H1 (cell line): ENCODE data around the gene PMF1. TPM values are rescaled to one million over a fixed set of nuclear protein-coding genes. Genes with fewer than 3 reads are reported as not detected.

ENCODE experiments used
- CTCF ChIA-PET: fragments of 300-600 bp; sonication (Branson Sonifier 250); formaldehyde crosslinking; loops from one replicate; lab custom pipeline; 2021; ENCODE audit not compliant: partially characterized antibody; lab: Charles Lee
- POLR2A ChIA-PET: fragments of 300-600 bp; sonication (Branson Sonifier 250); formaldehyde crosslinking; loops from one replicate; lab custom pipeline; 2021; ENCODE audit warnings: inconsistent platforms; ENCODE audit not compliant: partially characterized antibody; lab: Charles Lee
- DNase-seq, 2 experiments: peaks; one replicate each; pipeline versions ENCODE4 v3.0.0 to v3.0.0-alpha.2; 2010 to 2022; ENCODE audit warnings: low spot score in 2 of 2, low read depth in 1 of 2, mixed read lengths in 1 of 2
- FAIRE-seq: peaks from 2 replicates; lab custom pipeline; 2011; peaks lifted over from hg19 to GRCh38; lab: Jason Lieb, UNC
- H2AFZ ChIP-seq: 2 replicates; pipeline ENCODE4 v1.8.1; 2012; ENCODE audit warnings: low read length, inconsistent platforms
- H2AK5ac ChIP-seq: 2 replicates; pipeline ENCODE4 v1.6.1; 2013; ENCODE audit warnings: low read depth, low read length
- H2BK120ac ChIP-seq: replicated peaks from 2 replicates; pipeline ENCODE3; 2013; ENCODE audit warnings: low read depth, low read length, inconsistent platforms
- H2BK12ac ChIP-seq: 2 replicates; pipeline ENCODE4 v1.6.1; 2013; ENCODE audit warnings: low read depth, low read length
- H2BK15ac ChIP-seq: 2 replicates; pipeline ENCODE4 v1.6.1; 2013; ENCODE audit warnings: low read length
- H2BK20ac ChIP-seq: 2 replicates; pipeline ENCODE4 v1.6.1; 2013; ENCODE audit warnings: low read length
- H2BK5ac ChIP-seq: 2 replicates; pipeline ENCODE4 v1.6.1; 2013; ENCODE audit warnings: low read depth, low read length
- H3K14ac ChIP-seq: 2 replicates; pipeline ENCODE4 v1.6.1; 2013; ENCODE audit warnings: inconsistent platforms; ENCODE audit not compliant: insufficient read length
- H3K18ac ChIP-seq: 2 replicates; pipeline ENCODE4 v1.6.1; 2013; ENCODE audit warnings: low read length; ENCODE audit errors: extremely low read depth
- H3K23ac ChIP-seq: 2 replicates; pipeline ENCODE4 v1.6.1; 2013; ENCODE audit warnings: inconsistent platforms; ENCODE audit not compliant: insufficient read length
- H3K23me2 ChIP-seq: 2 replicates; pipeline ENCODE4 v1.6.1; 2013; ENCODE audit warnings: low read depth, low read length
- H3K27ac ChIP-seq: 2 replicates; pipeline ENCODE4 v1.6.1; 2011; ENCODE audit warnings: low read depth, low read length, inconsistent platforms
- H3K27me3 ChIP-seq, 4 experiments: replicated peaks in 1 of 4; 1 replicate in 1 of 4; 2 replicates in 3 of 4; pipeline versions ENCODE4 v1.6.1 to v1.8.1; 2011 to 2013; ENCODE audit warnings: low read length in 3 of 4, mild to moderate bottlenecking in 3 of 4, inconsistent platforms in 2 of 4, mixed read lengths in 2 of 4, moderate library complexity in 1 of 4; ENCODE audit not compliant: control insufficient read depth in 3 of 4, insufficient read depth in 3 of 4; ENCODE audit errors: extremely low read depth in 1 of 4
- H3K36me3 ChIP-seq, 4 experiments: 2 replicates each; pipeline versions ENCODE4 v1.6.1 to v1.8.1; 2011 to 2013; ENCODE audit warnings: mild to moderate bottlenecking in 4 of 4, low read length in 3 of 4, moderate library complexity in 2 of 4, control low read depth in 1 of 4, inconsistent platforms in 1 of 4; ENCODE audit not compliant: insufficient read depth in 4 of 4, control insufficient read depth in 2 of 4
- H3K4ac ChIP-seq: replicated peaks from 2 replicates; pipeline ENCODE3; 2013; ENCODE audit warnings: low read length, low read depth, mixed read lengths, inconsistent platforms; ENCODE audit not compliant: insufficient read length
- H3K4me1 ChIP-seq, 4 experiments: replicated peaks in 1 of 4; 1 replicate in 1 of 4; 2 replicates in 3 of 4; pipeline versions ENCODE4 v1.6.1 to v1.8.1; 2011 to 2013; ENCODE audit warnings: low read length in 3 of 4, inconsistent platforms in 2 of 4, mixed read lengths in 1 of 4; ENCODE audit not compliant: insufficient read depth in 4 of 4, control insufficient read depth in 3 of 4
- H3K4me2 ChIP-seq, 2 experiments: 2 replicates each; pipeline versions ENCODE4 v1.6.1 to v1.8.1; 2011 to 2013; ENCODE audit warnings: low read depth in 2 of 2, low read length in 2 of 2, control low read depth in 1 of 2, inconsistent platforms in 1 of 2, mild to moderate bottlenecking in 1 of 2; ENCODE audit not compliant: insufficient read depth in 1 of 2
- H3K4me3 ChIP-seq, 4 experiments: fragments of 200-600, 300-600 bp in 1 of 4; sonication (generic), shearing (Covaris generic), sonication (Bioruptor Twin) in 1 of 4; 2 replicates each; pipeline versions ENCODE4 v1.5.1 to v1.8.1; 2011 to 2016; ENCODE audit warnings: low read length in 4 of 4, low read depth in 3 of 4, control low read depth in 2 of 4, inconsistent platforms in 2 of 4, mild to moderate bottlenecking in 2 of 4, mixed read lengths in 1 of 4, moderate library complexity in 1 of 4; ENCODE audit not compliant: insufficient read depth in 2 of 4; ENCODE audit errors: extremely low read depth in 1 of 4
- H3K56ac ChIP-seq: replicated peaks from 2 replicates; pipeline ENCODE3; 2013; ENCODE audit warnings: low read depth, mild to moderate bottlenecking, mixed read lengths, low read length, inconsistent platforms; ENCODE audit not compliant: insufficient read length
- H3K79me1 ChIP-seq: 2 replicates; pipeline ENCODE4 v1.6.1; 2013; ENCODE audit warnings: low read depth, low read length, control low read depth
- H3K79me2 ChIP-seq, 2 experiments: 2 replicates each; pipeline versions ENCODE4 v1.6.1 to v1.8.1; 2012 to 2013; ENCODE audit warnings: low read length in 2 of 2, mild to moderate bottlenecking in 2 of 2, inconsistent platforms in 1 of 2; ENCODE audit not compliant: insufficient read depth in 2 of 2, control insufficient read depth in 1 of 2
- H3K9ac ChIP-seq, 4 experiments: replicated peaks in 1 of 4; 1 replicate in 1 of 4; 2 replicates in 3 of 4; pipeline versions ENCODE4 v1.6.1 to v1.8.1; 2011 to 2013; ENCODE audit warnings: low read depth in 3 of 4, low read length in 3 of 4, control low read depth in 2 of 4, mild to moderate bottlenecking in 2 of 4, moderate library complexity in 2 of 4, inconsistent platforms in 1 of 4; ENCODE audit errors: extremely low read depth in 1 of 4
- H3K9me3 ChIP-seq, 2 experiments: 2 replicates each; pipeline versions ENCODE4 v1.6.1 to v1.8.1; 2012 to 2013; ENCODE audit warnings: mild to moderate bottlenecking in 2 of 2, moderate library complexity in 2 of 2, control low read depth in 1 of 2, inconsistent platforms in 1 of 2, low read depth in 1 of 2, low read length in 1 of 2, mixed read lengths in 1 of 2; ENCODE audit not compliant: insufficient read depth in 2 of 2
- H4K20me1 ChIP-seq, 2 experiments: replicated peaks in 1 of 2; 2 replicates each; pipeline versions ENCODE3 to v1.8.1; 2011 to 2013; ENCODE audit warnings: inconsistent platforms in 2 of 2, low read length in 2 of 2, mild to moderate bottlenecking in 1 of 2; ENCODE audit not compliant: insufficient read depth in 2 of 2, control insufficient read depth in 1 of 2
- H4K5ac ChIP-seq: 2 replicates; pipeline ENCODE4 v1.6.1; 2013; ENCODE audit warnings: low read length, low read depth, mixed read lengths, inconsistent platforms; ENCODE audit not compliant: insufficient read length
- H4K8ac ChIP-seq: 2 replicates; pipeline ENCODE4 v1.8.0; 2013; ENCODE audit warnings: mild to moderate bottlenecking, moderate library complexity, low read length, inconsistent platforms; ENCODE audit not compliant: insufficient read depth; ENCODE audit errors: extremely low read depth
- H4K91ac ChIP-seq: replicated peaks from 2 replicates; pipeline ENCODE3; 2013; ENCODE audit warnings: low read length, mixed read lengths, inconsistent platforms; ENCODE audit not compliant: insufficient read length
- JUND ChIP-seq: IDR thresholded peaks from 2 replicates; pipeline ENCODE4 v1.6.1; 2011; ENCODE audit warnings: mild to moderate bottlenecking, improper control_type of control experiment, low read length
- RFX5 ChIP-seq: IDR thresholded peaks from 2 replicates; pipeline ENCODE4 v1.6.1; 2011; ENCODE audit warnings: low read depth, low read length, improper control_type of control experiment, borderline replicate concordance
- SP1 ChIP-seq: IDR thresholded peaks from 2 replicates; pipeline ENCODE4 v1.6.1; 2011; ENCODE audit warnings: low read depth, low read length
- WGBS, 2 experiments: shearing (Covaris generic) in 1 of 2; methylation state at CpG; one replicate each; pipeline versions ENCODE4 v1.1.6 to v1.1.7; 2013 to 2015; ENCODE audit warnings: low lambda C conversion rate in 2 of 2, mixed read lengths in 2 of 2, inconsistent platforms in 1 of 2, low coverage in 1 of 2, missing lambda C conversion rate in 1 of 2; ENCODE audit not compliant: insufficient replicate concordance in 2 of 2, insufficient coverage in 1 of 2, insufficient read length in 1 of 2; ENCODE audit errors: extremely low coverage in 1 of 2, missing lambda C conversion rate in 1 of 2; 5-methylcytosine and 5-hydroxymethylcytosine counted together
- polyA plus RNA-seq, 7 experiments: library from polyadenylated mRNA; depleted of rRNA in 3 of 7; stranded (reverse) in 5 of 7; unstranded in 2 of 7; fragments of >200 nt in 5 of 7; fragments of 200-250 nt in 2 of 7; gene quantifications; 1 replicate in 5 of 7; 2 replicates in 1 of 7; 4 replicates in 1 of 7; pipeline versions ENCODE4 v1.2.1 to v1.2.3, GENCODE V29; 2011 to 2013; ENCODE audit warnings: missing spikeins in 2 of 7, mixed read lengths in 2 of 7
- total RNA-seq: library from RNA; stranded (reverse); fragmentation: NEBNext Ultra II Directional; extraction: Animal tissue kit (Norgen Biotek cat#: 25700); gene quantifications from 2 replicates; pipeline ENCODE4 v1.2.1, GENCODE V29; 2021

PMF1 gene
- total and polyA plus RNA-seq, 2 of the 8 experiments (the other 6 are each of a cell fraction or from before 2014, with no cell fraction given): 113 to 296 TPM

DNA sequence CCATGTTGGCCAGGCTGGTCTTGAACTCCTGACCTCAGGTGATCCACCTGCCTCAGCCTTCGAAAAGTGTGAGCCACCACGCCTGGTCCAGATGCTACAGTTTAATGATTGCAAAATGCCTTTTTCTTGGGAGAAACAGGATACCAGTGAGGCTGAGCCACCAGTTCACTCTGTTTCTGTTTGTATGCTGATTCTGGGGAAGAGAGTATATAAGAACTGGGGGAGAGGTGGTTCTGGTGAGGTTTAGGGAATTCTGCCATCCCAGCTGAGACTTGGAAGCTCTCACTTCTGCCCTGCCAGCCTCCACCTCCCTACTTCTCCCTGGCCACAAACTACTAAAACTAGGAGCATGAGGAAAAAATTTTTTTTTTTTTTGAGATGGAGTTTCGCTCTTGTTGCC is 8.1 kb upstream of the PMF1 start:
- Histone ChIP-seq H4K20me1 (peaks cover 0 to 6% of the 10 kb centered on the region in 2 experiments), H2BK120ac (no peak overlapping the region), H4K5ac (no peak overlapping the region), H3K79me1 (peaks cover 2% of the 10 kb centered on the region; the same call in 1 of the 2 replicates), H4K8ac (no peak overlapping the region), H3K4me3 (no peak overlapping the region), H3K18ac (no peak overlapping the region; the same call in 1 of the 2 replicates), H3K36me3 (peaks cover 3 to 34% (median 7%) of the 10 kb centered on the region in 4 experiments; a peak in 4 of 8 replicates), H3K27ac (no peak overlapping the region), H2BK5ac (no peak overlapping the region), H3K4me2 (no peak overlapping the region), H3K9me3 (no peaks in the 10 kb centered on the region), H3K9ac (no peak overlapping the region), H3K23ac (no peak overlapping the region), H3K4ac (no peak overlapping the region), H2BK20ac (no peak overlapping the region), H2AFZ (no peak overlapping the region), H2BK12ac (no peak overlapping the region), H3K79me2 (peaks cover 0 to 7% of the 10 kb centered on the region in 2 experiments; a peak in 1 of 4 replicates), H3K4me1 (peaks cover 0 to 2% (median 0%) of the 10 kb centered on the region in 4 experiments; a peak in 1 of 7 replicates), H2AK5ac (no peak overlapping the region), H3K14ac (no peak overlapping the region), H3K56ac (no peak overlapping the region), H4K91ac (no peak overlapping the region), H3K27me3 (no peaks in the 10 kb centered on the region), H3K23me2 (0 out of 2 replicates have a peak, but pooled peaks cover 3% of the 10 kb centered on the region), H2BK15ac (no peak overlapping the region)
- FAIRE-seq (no peak), DNase-seq (no peak)
- no peak for TF ChIP-seq RFX5
- TF ChIP-seq JUND: no peak
- TF ChIP-seq SP1: no peak
- WGBS, 2 experiments: 90% methylated on average over 3 of the region's 3 CpGs; no CpG with 5 or more reads in 1 of the 2 experiments
- ChIA-PET CTCF (interaction anchor here (0.6 to 1.7 kb wide), 5 partner anchors 21 to 103 kb away, joined by 3 to 4 read pairs (median 3); no protein-coding TSS in a partner anchor), POLR2A (interaction anchor here (4.2 to 9.5 kb wide), 2 partner anchors 8 to 10 kb away, joined by 15 to 77 read pairs; partner anchors contain the start of genes PMF1 and SLC25A44)
